Heart left ventricle (tissue), 16 donors: ENCODE measurements around the gene DBR1. TPM values are rescaled to one million over a fixed set of nuclear protein-coding genes. Genes with fewer than 3 reads are reported as not detected.

ENCODE experiments used
- ATAC-seq, 4 donors: fragments of 200-7000 bp; cut with Tn5 transposase; one replicate each; pipeline ENCODE4 v1.9.1; 2020 to 2022; ENCODE audit warnings: moderate library complexity in 4 of 4, mild to moderate bottlenecking in 3 of 4, moderate number of reproducible peaks in 1 of 4
- DNase-seq, 5 donors: peaks; one replicate each; pipeline ENCODE4 v3.0.0-alpha.2; 2020
- H3K27ac ChIP-seq, 12 donors: fragments of 200-600 bp; sonication (generic) in 4 of 12; one replicate each; pipeline versions ENCODE4 v1.5.0 to v1.8.0; 2016 to 2022; ENCODE audit warnings: mild to moderate bottlenecking in 2 of 12
- H3K27me3 ChIP-seq, 9 donors: fragments of 200-600 bp; sonication (generic) in 2 of 9; one replicate each; pipeline versions ENCODE4 v1.5.1 to v1.8.0; 2016 to 2022; ENCODE audit warnings: mild to moderate bottlenecking in 3 of 9
- H3K36me3 ChIP-seq, 9 donors: fragments of 200-600 bp; sonication (generic) in 2 of 9; one replicate each; pipeline versions ENCODE4 v1.5.0 to v1.8.0; 2018 to 2022; ENCODE audit warnings: mild to moderate bottlenecking in 2 of 9
- H3K4me1 ChIP-seq, 12 donors: fragments of 200-600 bp; sonication (generic) in 4 of 12; one replicate each; pipeline versions ENCODE4 v1.5.0 to v1.8.0; 2016 to 2022; ENCODE audit warnings: mild to moderate bottlenecking in 3 of 12
- H3K4me3 ChIP-seq, 12 donors: fragments of 200-600 bp; sonication (generic) in 4 of 12; one replicate each; pipeline versions ENCODE4 v1.5.0 to v1.8.0; 2017 to 2022; ENCODE audit warnings: mild to moderate bottlenecking in 9 of 12, moderate library complexity in 4 of 12
- H3K9me3 ChIP-seq, 12 donors: fragments of 200-600 bp; sonication (generic) in 4 of 12; one replicate each; pipeline versions ENCODE4 v1.5.0 to v1.8.0; 2016 to 2022; ENCODE audit warnings: mild to moderate bottlenecking in 1 of 12
- POLR2A ChIP-seq, 2 donors: fragments of 450-650 bp; IDR thresholded peaks; one replicate each; pipeline ENCODE4 v1.6.1; 2017; ENCODE audit warnings: antibody characterized with exemption in 2 of 2, mild to moderate bottlenecking in 2 of 2, moderate library complexity in 2 of 2
- WGBS, 4 donors: extraction: QIAGEN DNeasy Blood & Tissue Kit in 2 of 4; methylation state at CpG; one replicate each; pipeline versions ENCODE4 v1.1.5 to v1.1.7; 2013 to 2018; 5-methylcytosine and 5-hydroxymethylcytosine counted together
- intact Hi-C, 10 donors: fragments of 100-400 bp; cut with DNase I; formaldehyde crosslinking; loops; one replicate each; pipeline versions ENCODE4 v1.11.1 to v1.14.2; 2022
- polyA plus RNA-seq, 2 donors: library from polyadenylated mRNA; stranded (reverse); fragments of 200-250 nt; gene quantifications; one replicate each; pipeline ENCODE4 v1.2.3, GENCODE V29; 2013
- total RNA-seq, 9 donors: library from RNA; depleted of rRNA in 2 of 9; stranded (reverse); fragments of >200 nt in 2 of 9; fragmentation: NEBNext Ultra II Directional in 3 of 9; extraction: Animal tissue kit (Norgen Biotek cat#: 25700) in 3 of 9; gene quantifications; one replicate each; pipeline versions ENCODE4 v1.1.0 to v1.2.4, GENCODE V29; 2016 to 2023
- TF ChIP-seq, protein P1 (sequence below), 12 donors: fragments of 200-600 bp; sonication (generic) in 4 of 12; IDR thresholded peaks; one replicate each; pipeline versions ENCODE4 v1.5.0 to v1.8.0; 2018 to 2022; ENCODE audit warnings: antibody characterized with exemption in 12 of 12, mild to moderate bottlenecking in 5 of 12
- donor health status: ischemic (EF 13 %, LVEDD 7.1; RV severe dilation, severe dysfunction).
- donor health status: healthy with polysubstance abuse.
- donor health status: DM: no; HTN: yes; CAD: no.
- donor health status: DM: no; HTN: no; CAD: no.
- donor health status: ischemic (EF 25% LVEDD 6.9; RV normal size, moderate dysfunction).
- donor health status: ischemic (EF 25% LVEDD 5.7; RV mildly dilated, moderate dysfunction).
- donor health status: healthy.
- donor health status: DM: yes; HTN: yes; CAD: no.
- donor health status: ischemic (EF 35%, LVEDD 5.7; RV mildly dilated, moderate dysfunction).
- donor health status: nonischemic (EF 11% LVEDD 7.7; RV severe dilation, severe dysfunction).
- donor health status: DM: yes; HTN: yes; CAD: no.
- donor health status: PGD.
- donor health status: ischemic (EF 29% LVEDD 5.4; RV normal size, mild dysfunction).
- donor health status: nonischemic (EF 23%, LVEDD 6.1; RV moderate dilation, normal function).

Gene DBR1
- total and polyA plus RNA-seq, 11 donors: 3.2 to 11.0 (median 7.9) TPM

DNA sequence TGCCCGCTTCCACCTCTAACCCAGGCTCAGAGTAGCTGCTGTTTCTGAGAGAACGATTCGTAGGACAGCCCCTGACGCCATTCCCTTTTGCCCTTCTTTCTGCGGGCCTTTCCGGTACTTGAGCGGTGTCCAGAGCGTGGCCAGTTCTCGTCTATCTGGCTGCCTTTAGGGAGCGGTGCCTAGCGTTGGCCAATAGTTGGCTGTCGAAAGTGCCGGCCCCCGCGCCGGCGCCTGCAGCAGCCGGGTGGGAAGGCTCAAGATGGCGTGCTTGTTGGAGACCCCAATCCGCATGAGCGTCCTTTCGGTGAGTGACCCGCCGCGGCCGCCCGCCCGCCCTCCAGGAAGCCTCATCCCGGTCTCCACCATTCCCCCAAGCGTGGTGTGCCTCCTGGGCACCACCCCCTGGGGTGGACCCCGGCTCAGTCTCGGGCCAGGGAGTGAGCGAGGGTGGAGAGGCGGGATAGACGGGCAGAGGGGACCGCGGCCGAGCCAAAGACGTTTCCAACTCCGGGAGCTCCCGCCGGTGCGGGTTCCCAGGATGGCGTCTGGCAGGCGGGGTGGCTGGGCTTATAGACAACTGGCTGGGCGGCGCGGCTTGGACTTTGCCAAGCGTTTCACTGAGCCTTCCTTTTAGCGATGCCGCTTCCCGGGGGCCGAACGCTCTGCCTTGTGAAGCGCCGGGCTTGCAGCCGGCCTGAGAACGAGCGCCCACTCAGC is 12.7 kb upstream of the DBR1 start, which contains the start of gene ARMC8:
ARMC8 (plus strand) TSS at position 6 of the 717 bp plus-strand sequence; CDS start at position 260, 254 bp downstream.
- Histone ChIP-seq H3K27me3 (peaks cover 0 to 7% (median 0%) of the 10 kb centered on the region in 9 donors), H3K9me3 (no peaks in the 10 kb centered on the region), H3K4me3 (peak within 1 kb of the TSS; percentile 62 to 96 (median 78)), H3K36me3 (peaks cover 0 to 15% (median 8%) of the 10 kb centered on the region in 9 donors), H3K27ac (peak within 1 kb of the TSS; percentile 83 to 99 (median 93)), H3K4me1 (peaks cover 0 to 35% (median 24%) of the 10 kb centered on the region in 12 donors)
- DNase-seq: peak; percentile 55 to 85 (median 67)
- intact Hi-C loops: loop anchor here in 3 of 10 donors (1.0 to 10.0 kb wide), 3 partner anchors 13 to 237 kb away; partner anchors contain the start of genes DBR1 (in 1 of the 3) and DZIP1L (in 1 of the 3)
- 0% methylated on average over 33 to 59 of the region's 59 CpGs for WGBS, 4 donors
- ATAC-seq: peak; percentile 72 to 79 (median 75)
- peak in 1 of 2 donors; percentile 74 for TF ChIP-seq POLR2A (IDR thresholded peaks at IDR 0.05)
- TF ChIP-seq, protein P1, sequence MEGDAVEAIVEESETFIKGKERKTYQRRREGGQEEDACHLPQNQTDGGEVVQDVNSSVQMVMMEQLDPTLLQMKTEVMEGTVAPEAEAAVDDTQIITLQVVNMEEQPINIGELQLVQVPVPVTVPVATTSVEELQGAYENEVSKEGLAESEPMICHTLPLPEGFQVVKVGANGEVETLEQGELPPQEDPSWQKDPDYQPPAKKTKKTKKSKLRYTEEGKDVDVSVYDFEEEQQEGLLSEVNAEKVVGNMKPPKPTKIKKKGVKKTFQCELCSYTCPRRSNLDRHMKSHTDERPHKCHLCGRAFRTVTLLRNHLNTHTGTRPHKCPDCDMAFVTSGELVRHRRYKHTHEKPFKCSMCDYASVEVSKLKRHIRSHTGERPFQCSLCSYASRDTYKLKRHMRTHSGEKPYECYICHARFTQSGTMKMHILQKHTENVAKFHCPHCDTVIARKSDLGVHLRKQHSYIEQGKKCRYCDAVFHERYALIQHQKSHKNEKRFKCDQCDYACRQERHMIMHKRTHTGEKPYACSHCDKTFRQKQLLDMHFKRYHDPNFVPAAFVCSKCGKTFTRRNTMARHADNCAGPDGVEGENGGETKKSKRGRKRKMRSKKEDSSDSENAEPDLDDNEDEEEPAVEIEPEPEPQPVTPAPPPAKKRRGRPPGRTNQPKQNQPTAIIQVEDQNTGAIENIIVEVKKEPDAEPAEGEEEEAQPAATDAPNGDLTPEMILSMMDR (IDR thresholded peaks at IDR 0.05): no peak

DNA sequence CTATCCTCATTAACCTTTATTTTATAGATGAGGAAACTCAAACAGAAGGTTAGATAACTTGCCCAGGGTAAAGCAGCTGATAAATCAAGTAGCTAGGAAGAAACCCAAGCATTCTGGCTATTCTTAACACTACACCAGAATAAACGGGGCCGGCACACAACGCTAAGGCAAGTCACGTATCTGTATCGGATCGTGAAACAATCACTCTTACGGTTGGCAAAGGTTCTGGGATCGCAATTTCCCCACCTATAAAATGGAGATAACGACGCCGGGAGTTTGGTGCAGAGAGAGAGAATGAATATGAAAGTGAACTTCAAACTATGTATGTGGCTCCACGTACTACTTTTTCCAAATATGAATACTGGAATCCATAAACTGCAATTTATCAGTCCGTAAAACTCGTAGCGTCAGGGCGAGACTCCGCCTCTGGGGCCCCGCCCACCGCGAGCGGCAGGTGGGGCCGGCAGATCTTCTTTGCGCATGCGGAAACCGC is 12.1 kb upstream of the DBR1 start:
- 0 to 1% (median 0%) methylated on average over 17 to 25 of the region's 25 CpGs for WGBS, 4 donors
- Histone ChIP-seq H3K9me3 (no peaks in the 10 kb centered on the region), H3K4me3 (peak overlapping the region; percentile 62 to 96 (median 78)), H3K4me1 (peaks cover 0 to 35% (median 24%) of the 10 kb centered on the region in 12 donors), H3K27ac (peak overlapping the region; percentile 83 to 99 (median 93)), H3K27me3 (peaks cover 0 to 7% (median 0%) of the 10 kb centered on the region in 9 donors), H3K36me3 (peaks cover 0 to 15% (median 8%) of the 10 kb centered on the region in 9 donors)
- intact Hi-C loops: loop anchor here in 3 of 10 donors (1.0 to 10.0 kb wide), 3 partner anchors 13 to 238 kb away; partner anchors contain the start of genes DBR1 (in 1 of the 3) and DZIP1L (in 1 of the 3)
- DNase-seq (peak; percentile 88 to 94 (median 92)), ATAC-seq (peak; percentile 95 to 99 (median 97))
- TF ChIP-seq, protein P1 (IDR thresholded peaks at IDR 0.05): no peak
- no peak for TF ChIP-seq POLR2A (IDR thresholded peaks at IDR 0.05)

DNA sequence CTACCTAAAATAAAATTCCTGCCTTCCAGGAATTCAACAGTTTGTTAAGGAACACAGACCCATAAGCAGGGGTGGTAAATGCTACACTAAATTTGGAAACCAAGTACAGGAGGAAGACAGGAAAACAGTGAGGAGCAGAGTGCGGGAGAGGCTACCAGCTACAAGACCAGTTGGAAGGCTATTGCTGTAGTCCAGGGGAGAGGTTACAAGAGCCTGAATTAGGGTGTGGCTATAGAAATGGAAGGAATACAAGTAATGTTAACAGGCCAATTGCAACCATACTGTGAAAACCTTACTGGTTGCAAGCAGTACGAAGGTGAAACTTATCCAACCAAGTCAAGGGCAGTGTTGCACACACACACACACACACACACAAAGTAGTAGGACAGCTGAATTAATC is 11.5 kb upstream of the DBR1 start:
- ATAC-seq (no peak), DNase-seq (no peak)
- TF ChIP-seq, protein P1 (IDR thresholded peaks at IDR 0.05): no peak
- no peak for TF ChIP-seq POLR2A (IDR thresholded peaks at IDR 0.05)
- Histone ChIP-seq H3K4me3 (peak overlapping the region in 9 of 12 donors; percentile 75 to 96 (median 81)), H3K36me3 (peaks cover 0 to 15% (median 5%) of the 10 kb centered on the region in 9 donors), H3K4me1 (peaks cover 0 to 35% (median 24%) of the 10 kb centered on the region in 12 donors), H3K27me3 (peaks cover 0 to 7% (median 0%) of the 10 kb centered on the region in 9 donors), H3K9me3 (no peaks in the 10 kb centered on the region), H3K27ac (peak overlapping the region in 1 of 12 donors; percentile 99)
- intact Hi-C loops: loop anchor here in 2 of 10 donors (5.0 to 10.0 kb wide), 2 partner anchors 69 to 239 kb away; partner anchors contain the start of gene DZIP1L (in 1 of the 2)
- WGBS, 4 donors: 82 to 88% (median 85%) methylated on average over 2 of the region's 2 CpGs

DNA sequence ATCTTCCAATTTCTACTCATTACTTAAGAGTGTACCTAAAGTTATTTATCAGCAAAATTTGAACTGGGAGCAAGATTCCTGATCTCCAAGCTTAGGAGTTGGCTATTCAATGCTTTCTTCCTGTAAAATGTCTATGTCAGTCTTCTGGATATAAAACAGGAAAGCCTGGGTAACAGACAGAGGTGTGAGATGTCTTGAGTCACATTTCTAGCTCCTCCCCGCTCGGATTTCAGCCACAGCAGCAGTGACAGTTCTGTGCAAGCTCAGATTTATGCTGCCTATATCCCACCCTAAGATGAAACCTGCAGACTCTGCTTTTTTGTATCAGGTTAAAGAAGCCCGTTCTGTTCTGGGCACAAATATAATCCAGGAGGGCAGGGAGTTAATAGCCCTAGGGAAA is 10.3 kb upstream of the DBR1 start:
- no peak for ATAC-seq
- Histone ChIP-seq H3K4me1 (peaks cover 0 to 28% (median 20%) of the 10 kb centered on the region in 12 donors), H3K27me3 (peaks cover 0 to 7% (median 0%) of the 10 kb centered on the region in 9 donors), H3K4me3 (no peak overlapping the region), H3K9me3 (no peaks in the 10 kb centered on the region), H3K27ac (no peak overlapping the region), H3K36me3 (peaks cover 0 to 6% (median 0%) of the 10 kb centered on the region in 9 donors)
- TF ChIP-seq, protein P1 (IDR thresholded peaks at IDR 0.05): no peak
- TF ChIP-seq POLR2A (IDR thresholded peaks at IDR 0.05): no peak
- 38 to 56% (median 43%) methylated on average over 3 of the region's 3 CpGs for WGBS, 4 donors
- intact Hi-C loops: loop anchor here in 2 of 10 donors (5.0 to 10.0 kb wide), 2 partner anchors 68 to 240 kb away; partner anchors contain the start of gene DZIP1L (in 1 of the 2)
- DNase-seq: no peak
